NCI-H524 treated with DMSO at 0.1 percent for 48 hours (cell line): Measurements from ENCODE around the gene EN2.

ENCODE experiments used
- DNase-seq: peaks from one replicate; lab custom pipeline; 2025; lab: John Stamatoyannopoulos, UW

Gene EN2

DNA sequence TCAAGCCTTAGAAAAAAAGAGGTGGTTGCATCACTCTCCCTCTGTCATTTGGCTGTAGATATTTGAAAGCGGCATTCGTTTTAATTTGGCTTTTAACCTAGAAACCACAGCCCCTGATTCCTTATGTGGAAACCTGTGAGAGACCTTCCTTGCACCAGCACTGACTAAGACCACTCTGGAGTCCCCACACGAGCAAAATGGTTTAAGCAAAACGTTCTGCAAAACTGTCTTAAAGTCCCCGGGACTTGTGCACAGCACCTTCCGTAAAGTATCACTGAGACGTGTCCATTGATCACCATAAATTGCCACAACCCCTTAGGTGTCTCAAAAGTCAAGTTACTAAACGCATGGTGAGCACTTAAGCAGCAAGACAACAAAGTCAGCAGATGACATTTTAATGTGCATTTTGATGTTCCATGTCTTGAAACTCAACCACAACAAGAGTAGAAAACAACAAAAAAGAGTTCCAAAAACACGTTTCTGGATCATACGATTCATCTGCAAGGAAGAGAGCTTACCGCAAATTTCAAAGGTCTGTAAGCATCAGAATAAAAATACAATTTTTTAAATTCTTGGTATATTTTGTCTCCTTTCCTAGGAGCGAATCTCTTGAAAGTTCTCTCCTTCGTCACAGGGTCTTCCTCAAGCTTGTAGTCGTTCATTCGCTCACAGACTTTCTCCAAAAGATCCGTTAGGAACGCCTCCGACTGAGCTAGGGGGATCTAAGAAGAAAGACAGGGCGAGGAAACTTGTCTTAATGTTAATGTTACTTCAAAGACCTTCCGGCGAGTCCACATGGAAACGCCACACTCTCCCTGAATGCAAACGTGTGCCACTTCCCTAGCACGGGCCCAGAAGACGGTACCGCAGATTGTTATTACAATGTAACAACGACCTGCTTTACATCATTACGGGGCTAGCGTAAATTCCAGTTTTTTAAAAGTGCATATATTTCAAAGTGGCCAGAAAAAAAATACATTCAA lies 50.7 kb downstream of the EN2 start:
- no peak for DNase-seq

DNA sequence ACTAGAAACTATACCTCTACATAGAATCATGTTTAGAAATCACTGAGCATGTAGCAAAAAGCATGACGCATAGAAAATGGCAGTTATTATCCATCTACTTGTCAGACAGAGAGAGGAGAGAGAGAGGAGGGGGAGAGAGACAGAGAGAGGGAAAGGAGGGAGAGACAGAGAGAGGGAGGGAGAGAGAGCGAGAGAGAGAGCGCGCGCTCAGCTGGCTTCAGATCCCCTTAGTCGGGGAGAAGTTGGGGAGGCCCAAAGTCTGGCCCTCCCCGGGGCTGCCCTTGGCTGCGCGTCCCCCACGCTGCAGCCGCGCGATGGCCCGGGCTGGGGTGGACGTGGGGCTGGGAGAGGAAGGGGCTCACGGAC lies 51.4 kb downstream of the EN2 start:
- DNase-seq = no peak

GRCh38 chr7:155509725-155510551 lies 52.0 kb downstream of the EN2 start:
- DNase-seq = no peak

DNA sequence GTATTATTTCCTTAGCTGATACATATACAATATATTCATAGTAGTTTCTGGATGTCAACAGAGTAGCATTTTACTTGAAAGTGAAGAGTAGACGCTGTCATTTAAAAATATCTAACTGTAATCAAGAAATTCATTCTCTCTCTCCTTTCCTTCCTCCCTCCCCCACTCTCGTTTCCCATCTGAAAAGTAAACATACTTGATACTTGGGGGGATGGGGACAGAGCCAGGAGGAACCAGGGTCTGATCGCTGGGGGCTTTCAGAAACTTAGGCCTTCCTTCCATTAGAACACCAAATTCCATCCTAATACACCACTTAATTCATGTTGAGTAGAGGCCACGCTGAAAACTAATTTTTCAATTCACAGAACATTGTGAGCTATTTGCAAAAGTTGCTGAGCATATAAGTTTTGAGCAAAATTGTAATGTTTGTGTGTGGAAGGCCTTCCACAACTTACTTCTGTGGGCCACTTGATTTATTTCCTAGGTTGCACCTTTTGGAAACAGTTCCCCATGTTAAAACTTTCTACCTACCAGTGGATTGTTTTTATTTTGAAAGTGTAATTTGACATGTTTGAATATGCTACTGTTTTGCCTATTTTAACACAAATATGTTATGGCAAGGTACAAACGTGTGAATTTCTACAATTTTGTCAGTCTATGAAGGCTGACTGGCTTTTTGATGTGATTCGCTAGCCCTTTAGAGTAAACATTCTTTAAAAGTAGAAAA lies 53.2 kb downstream of the EN2 start:
- DNase-seq = no peak

- DNase-seq = no peak
Observed at GRCh38 chr7:155511702-155511996, 53.7 kb downstream of the EN2 start.

- DNase-seq = no peak
Observed at GRCh38 chr7:155512246-155512887, 54.4 kb downstream of the EN2 start.

DNA sequence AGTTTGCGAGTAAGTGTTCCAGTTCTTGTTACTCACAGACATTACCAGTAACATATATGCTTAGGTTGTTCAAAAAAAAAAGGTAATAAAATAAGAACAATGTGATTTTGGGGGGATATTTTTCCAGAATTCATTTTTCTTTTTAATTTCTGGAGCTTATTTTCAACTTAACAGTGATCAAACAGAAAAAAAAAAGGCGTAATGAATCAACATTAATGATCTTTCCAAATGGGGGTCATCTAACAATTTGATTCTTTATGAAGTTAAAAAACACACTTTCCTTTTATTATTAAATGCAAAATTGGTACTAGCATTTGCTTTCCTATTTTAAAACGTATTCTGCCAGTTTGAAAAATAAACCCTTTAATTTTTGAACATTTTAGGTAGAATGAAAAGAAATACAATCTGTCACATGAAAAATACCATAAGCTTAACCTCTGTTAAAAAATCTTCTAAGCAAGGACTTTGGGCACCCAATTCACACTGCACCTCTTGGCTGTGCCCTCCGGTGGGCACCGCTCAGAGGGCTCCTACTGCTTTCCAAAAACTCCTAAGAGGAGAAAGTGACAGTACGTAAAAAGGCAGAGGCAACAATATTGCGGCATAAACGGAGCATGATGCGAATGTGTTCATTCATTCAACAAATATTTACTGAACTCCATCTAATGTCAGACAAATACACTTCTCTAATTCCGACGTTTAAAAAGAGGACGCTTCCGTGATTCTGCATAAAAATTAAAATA lies 55.8 kb downstream of the EN2 start:
- no peak for DNase-seq

- DNase-seq = no peak
Observed at GRCh38 chr7:155514296-155514695, 56.4 kb downstream of the EN2 start.
